B cell (primary cell): ENCODE results near the gene TNRC6B. TPM values are rescaled to one million over a fixed set of nuclear protein-coding genes. Genes with fewer than 3 reads are reported as not detected.

Source experiments
- ATAC-seq: fragments of 200-7000 bp; cut with Tn5 transposase; one replicate; pipeline ENCODE4 v1.10.0; 2021; ENCODE audit warnings: low read depth, mild to moderate bottlenecking, moderate number of reproducible peaks, moderate library complexity
- CTCF ChIA-PET: fragments of 350-600 bp; sonication (Branson Sonifier 250); formaldehyde crosslinking; loops from one replicate; lab custom pipeline; 2021; ENCODE audit warnings: antibody characterized with exemption, inconsistent platforms; lab: Charles Lee
- POLR2A ChIA-PET: fragments of 350-600 bp; sonication (Branson Sonifier 250); formaldehyde crosslinking; loops from one replicate; lab custom pipeline; 2021; ENCODE audit warnings: antibody characterized with exemption; lab: Charles Lee
- DNase-seq: peaks from one replicate; pipeline ENCODE4 v3.0.0; 2013
- H2AFZ ChIP-seq: 2 replicates; pipeline ENCODE4 v1.6.1; 2012; ENCODE audit warnings: mild to moderate bottlenecking, low read depth, low read length; ENCODE audit not compliant: insufficient read depth, poor library complexity, severe bottlenecking
- H3K27ac ChIP-seq, 2 donors: 1 replicate in 1 of 2; 2 replicates in 1 of 2; pipeline ENCODE4 v1.5.1; 2012 to 2013; ENCODE audit warnings: low read length in 2 of 2, mild to moderate bottlenecking in 2 of 2, moderate library complexity in 1 of 2
- H3K27me3 ChIP-seq, 4 experiments: fragments of 200-600 bp in 1 of 4; sonication (generic) in 1 of 4; replicated peaks in 1 of 4; 1 replicate in 2 of 4; 2 replicates in 2 of 4; pipeline versions ENCODE4 v1.6.1 to v1.7.0; 2013 to 2016; ENCODE audit warnings: low read length in 3 of 4, mild to moderate bottlenecking in 2 of 4, mixed read lengths in 1 of 4, moderate library complexity in 1 of 4; ENCODE audit not compliant: insufficient read depth in 4 of 4, control insufficient read depth in 3 of 4; ENCODE audit errors: control extremely low read depth in 1 of 4
- H3K36me3 ChIP-seq, 2 experiments: replicated peaks in 1 of 2; 1 replicate in 1 of 2; 2 replicates in 1 of 2; pipeline versions ENCODE4 v1.6.1 to v1.7.1; 2013; ENCODE audit warnings: low read length in 1 of 2; ENCODE audit not compliant: insufficient read depth in 2 of 2, control insufficient read depth in 1 of 2; ENCODE audit errors: control extremely low read depth in 1 of 2, extremely low read depth in 1 of 2
- H3K4me1 ChIP-seq, 2 donors: fragments of 200-600 bp in 1 of 2; sonication (generic) in 1 of 2; 1 replicate in 1 of 2; 2 replicates in 1 of 2; pipeline versions ENCODE4 v1.5.1 to v1.6.1; 2013 to 2017; ENCODE audit warnings: low read length in 2 of 2; ENCODE audit not compliant: control insufficient read depth in 2 of 2, insufficient read depth in 2 of 2
- H3K4me2 ChIP-seq: replicated peaks from 2 replicates; pipeline ENCODE3; 2012; ENCODE audit warnings: mild to moderate bottlenecking, low read depth, low read length; ENCODE audit not compliant: poor library complexity, severe bottlenecking
- H3K4me3 ChIP-seq, 5 experiments: fragments of 200-600 bp in 1 of 5; sonication (generic) in 1 of 5; 1 replicate in 3 of 5; 2 replicates in 2 of 5; pipeline versions ENCODE4 v1.5.1 to v1.7.0; 2011 to 2016; ENCODE audit warnings: low read length in 4 of 5, mild to moderate bottlenecking in 4 of 5, low read depth in 2 of 5, control low read depth in 1 of 5, moderate library complexity in 1 of 5; ENCODE audit not compliant: insufficient read depth in 1 of 5; ENCODE audit errors: control extremely low read depth in 1 of 5, extremely low read depth in 1 of 5
- H3K79me2 ChIP-seq: fragments of 200-600 bp; sonication (generic); one replicate; pipeline ENCODE4 v1.6.0; 2016; ENCODE audit warnings: low read length; ENCODE audit not compliant: control insufficient read depth, insufficient read depth
- H3K9ac ChIP-seq: fragments of 200-600 bp; sonication (generic); 2 replicates; pipeline ENCODE4 v1.6.1; 2017; ENCODE audit warnings: mild to moderate bottlenecking, low read length, moderate library complexity
- H3K9me3 ChIP-seq, 3 donors: one replicate each; pipeline versions ENCODE4 v1.6.1 to v1.7.1; 2013; ENCODE audit warnings: low read length in 2 of 3; ENCODE audit not compliant: control insufficient read depth in 2 of 3, insufficient read depth in 1 of 3; ENCODE audit errors: control extremely low read depth in 1 of 3
- H4K20me1 ChIP-seq: 2 replicates; pipeline ENCODE4 v1.6.0; 2012; ENCODE audit warnings: mild to moderate bottlenecking, low read length; ENCODE audit not compliant: insufficient read depth, control insufficient read depth, poor library complexity, severe bottlenecking
- H3K27ac Mint-ChIP-seq: one replicate; pipeline ENCODE4 v1.8.0; 2021; ENCODE audit warnings: mixed read lengths
- H3K27me3 Mint-ChIP-seq: one replicate; pipeline ENCODE4 v1.8.0; 2021; ENCODE audit warnings: mixed read lengths
- H3K4me1 Mint-ChIP-seq: one replicate; pipeline ENCODE4 v1.8.0; 2021; ENCODE audit warnings: mixed read lengths
- H3K4me3 Mint-ChIP-seq: one replicate; pipeline ENCODE4 v1.8.0; 2021; ENCODE audit warnings: mixed read lengths
- H3K9me3 Mint-ChIP-seq: one replicate; pipeline ENCODE4 v1.8.0; 2022; ENCODE audit warnings: mixed read lengths; ENCODE audit not compliant: insufficient read depth
- CTCF ChIP-seq: fragments of 200-600 bp; IDR thresholded peaks from one replicate; pipeline ENCODE4 v1.8.0; 2022; ENCODE audit warnings: antibody characterized with exemption, mild to moderate bottlenecking
- EZH2 ChIP-seq: IDR thresholded peaks from 2 replicates; pipeline ENCODE4 v1.6.1; 2012; ENCODE audit warnings: borderline replicate concordance, low read depth, mild to moderate bottlenecking, moderate library complexity, low read length; ENCODE audit not compliant: insufficient read depth, poor library complexity, severe bottlenecking
- WGBS: methylation state at CpG from one replicate; pipeline ENCODE4 v1.1.5; 2013; ENCODE audit warnings: missing lambda C conversion rate; ENCODE audit not compliant: insufficient coverage; 5-methylcytosine and 5-hydroxymethylcytosine counted together
- intact Hi-C: fragments of 100-400 bp; cut with micrococcal nuclease; formaldehyde crosslinking; loops from one replicate; pipeline ENCODE4 v1.10.0; 2022
- polyA plus RNA-seq: library from polyadenylated mRNA; depleted of rRNA; stranded (reverse); fragments of >200 nt; gene quantifications from 2 replicates; pipeline ENCODE4 v1.2.3, GENCODE V29; 2012
- total RNA-seq, 2 donors: library from RNA; stranded (reverse); fragments of 120-200 nt in 1 of 2; gene quantifications; 1 replicate in 1 of 2; 2 replicates in 1 of 2; pipeline versions ENCODE4 v1.2.3 to v1.2.4, GENCODE V29; 2013 to 2022

The TNRC6B gene
- total and polyA plus RNA-seq, 2 donors (not counting 1 experiment from before 2014, with no cell fraction given) = 28.8 to 210 TPM

GRCh38 chr22:40179526-40179925 is 1.8 kb downstream of the TNRC6B start:
- no peaks in the 10 kb centered on the region for H3K9me3 ChIP-seq
- POLR2A ChIA-PET = interaction anchor here (0.6 to 0.9 kb wide), 2 partner anchors 8 to 135 kb away, joined by 3 read pairs; no protein-coding TSS in a partner anchor
- no peak for ATAC-seq
- H3K4me3 ChIP-seq = peak overlapping the region in 2 of 5 experiments; percentile 97 to 100
- peaks cover 0 to 9% of the 10 kb centered on the region in 2 experiments for H3K36me3 ChIP-seq
- H3K9ac ChIP-seq = peak overlapping the region; percentile 91
- H2AFZ ChIP-seq = peak overlapping the region; percentile 50
- peaks cover 48 to 51% of the 10 kb centered on the region in 2 donors for H3K4me1 ChIP-seq
- peaks cover 43% of the 10 kb centered on the region for H4K20me1 ChIP-seq
- no CpG with 5 or more reads among the region's 2 CpGs for WGBS
- Mint-ChIP-seq H3K9me3 (no peaks in the 10 kb centered on the region), H3K4me3 (peak overlapping the region; percentile 84), H3K4me1 (peaks cover 72% of the 10 kb centered on the region), H3K27me3 (no peaks in the 10 kb centered on the region), H3K27ac (peak overlapping the region; percentile 84)
- peak overlapping the region in 1 of 2 donors; percentile 79 for H3K27ac ChIP-seq
- no peaks in the 10 kb centered on the region for H3K27me3 ChIP-seq
- peaks cover 84% of the 10 kb centered on the region for H3K79me2 ChIP-seq
- no peak for DNase-seq
- intact Hi-C loops = loop anchor here (5.0 kb wide), 3 partner anchors 647 to 1307 kb away; partner anchors contain the start of genes CBX6, RANGAP1 and RPS19BP1
- CTCF ChIA-PET = no interaction called here
- H3K4me2 ChIP-seq = peak overlapping the region; percentile 97
- no peak for TF ChIP-seq CTCF
- TF ChIP-seq EZH2 = no peak

DNA sequence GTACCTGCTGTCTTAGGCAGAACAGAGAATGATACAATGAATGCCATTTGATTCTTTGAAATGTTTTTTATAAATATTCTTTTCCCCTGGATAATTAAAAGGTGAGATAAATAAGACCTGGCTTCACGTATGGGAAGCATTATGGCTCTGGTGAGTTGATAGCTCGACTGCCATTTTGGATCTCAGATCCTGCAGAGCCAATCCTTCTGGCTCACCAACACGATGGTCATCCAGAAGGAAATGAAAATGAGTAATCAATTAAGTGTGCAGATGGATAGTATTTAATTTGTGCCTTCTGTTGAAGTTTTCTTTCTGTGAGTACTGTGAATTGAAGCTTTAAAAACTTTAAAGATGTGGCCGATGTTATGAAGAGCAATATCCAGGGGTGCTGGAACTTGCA is 2.7 kb downstream of the TNRC6B start:
- CTCF ChIA-PET = no interaction called here
- intact Hi-C loops = no loop called here
- no peaks in the 10 kb centered on the region for H3K9me3 Mint-ChIP-seq
- TF ChIP-seq EZH2 (no peak), CTCF (no peak)
- Histone ChIP-seq H3K9me3 (no peaks in the 10 kb centered on the region), H4K20me1 (peaks cover 52% of the 10 kb centered on the region), H3K36me3 (peaks cover 0 to 8% of the 10 kb centered on the region in 2 experiments), H3K79me2 (peaks cover 91% of the 10 kb centered on the region), H3K4me1 (peaks cover 50 to 53% of the 10 kb centered on the region in 2 donors), H3K9ac (no peak overlapping the region), H3K4me3 (no peak overlapping the region), H3K27me3 (no peaks in the 10 kb centered on the region), H3K27ac (peak overlapping the region in 1 of 2 donors; percentile 79), H3K4me2 (peak overlapping the region; percentile 97), H2AFZ (no peak overlapping the region)
- peaks cover 77% of the 10 kb centered on the region for H3K4me1 Mint-ChIP-seq
- POLR2A ChIA-PET = interaction anchor here (0.6 kb wide), 1 partner anchor 665 kb away, joined by 4 read pairs; no protein-coding TSS in a partner anchor
- no peak overlapping the region for H3K27ac Mint-ChIP-seq
- DNase-seq = no peak
- peak overlapping the region; percentile 18 for H3K4me3 Mint-ChIP-seq
- ATAC-seq = no peak
- WGBS = 92% methylated on average over 3 of the region's 4 CpGs
- no peaks in the 10 kb centered on the region for H3K27me3 Mint-ChIP-seq
